HEK293T (cell line): ENCODE data around the gene DNAH1.

Experiments
- ARNT ChIP-seq: fragments of 450-650 bp; IDR thresholded peaks from 2 replicates; pipeline ENCODE4 v1.6.1; 2017; ENCODE audit warnings: mild to moderate bottlenecking
- CTBP1 ChIP-seq: fragments of 450-650 bp; IDR thresholded peaks from 2 replicates; pipeline ENCODE4 v1.6.1; 2016; ENCODE audit warnings: borderline replicate concordance
- ELF4 ChIP-seq: fragments of 450-650 bp; IDR thresholded peaks from 2 replicates; pipeline ENCODE4 v1.6.1; 2017; ENCODE audit warnings: antibody characterized with exemption
- FOXK2 ChIP-seq: fragments of 450-650 bp; IDR thresholded peaks from 2 replicates; pipeline ENCODE4 v1.6.1; 2016; ENCODE audit warnings: mild to moderate bottlenecking
- L3MBTL2 ChIP-seq: fragments of 450-650 bp; conservative IDR thresholded peaks from 2 replicates; pipeline ENCODE4 v1.6.1; 2016; ENCODE audit warnings: mild to moderate bottlenecking
- NFRKB ChIP-seq: fragments of 450-650 bp; IDR thresholded peaks from 2 replicates; pipeline ENCODE4 v1.6.1; 2016; ENCODE audit warnings: mild to moderate bottlenecking, moderate library complexity
- PKNOX1 ChIP-seq: fragments of 450-650 bp; IDR thresholded peaks from 2 replicates; pipeline ENCODE4 v1.6.1; 2016
- SP1 ChIP-seq: fragments of 450-650 bp; IDR thresholded peaks from 2 replicates; pipeline ENCODE4 v1.6.1; 2017
- SUZ12 ChIP-seq: fragments of 450-650 bp; IDR thresholded peaks from 2 replicates; pipeline ENCODE4 v1.6.1; 2016; ENCODE audit warnings: mild to moderate bottlenecking
- TARDBP ChIP-seq: fragments of 450-650 bp; IDR thresholded peaks from 2 replicates; pipeline ENCODE4 v1.6.1; 2016
- ZNF384 ChIP-seq: fragments of 450-650 bp; IDR thresholded peaks from 2 replicates; pipeline ENCODE4 v1.6.1; 2016

GRCh38 chr3:52429031-52429430 is 112.9 kb downstream of the DNAH1 start:
- TF ChIP-seq PKNOX1 = no peak
- no peak for TF ChIP-seq ELF4
- no peak for TF ChIP-seq L3MBTL2
- no peak for TF ChIP-seq ZNF384
- TF ChIP-seq TARDBP = no peak
- TF ChIP-seq ARNT = no peak
- no peak for TF ChIP-seq SUZ12
- no peak for TF ChIP-seq SP1
- no peak for TF ChIP-seq CTBP1
- TF ChIP-seq FOXK2 = no peak
- no peak for TF ChIP-seq NFRKB
